Neural cell (in vitro differentiated cells): ENCODE measurements around the gene TMEM192. TPM values are rescaled to one million over a fixed set of nuclear protein-coding genes. Genes with fewer than 3 reads are reported as not detected.
A peak's percentile ranks its signal among the peaks of the same experiment; 100 is the strongest.

ENCODE experiments used
- H2AFZ ChIP-seq: fragments of 200-600, 300-800 bp; sonication (generic), shearing (Covaris generic); 2 replicates; pipeline ENCODE4 v1.6.0; 2014; ENCODE audit warnings: low read depth, mild to moderate bottlenecking, antibody characterized with exemption, low read length, moderate library complexity
- H3F3A ChIP-seq: fragments of 200-600 bp; shearing (Covaris generic); 2 replicates; pipeline ENCODE4 v1.6.1; 2016; ENCODE audit warnings: mild to moderate bottlenecking, moderate library complexity, mixed read lengths, antibody characterized with exemption, low read length; ENCODE audit not compliant: insufficient read depth, poor library complexity, severe bottlenecking
- H3K27ac ChIP-seq: fragments of 200-600, 300-800 bp; sonication (generic), shearing (Covaris generic); 2 replicates; pipeline ENCODE4 v1.5.1; 2014; ENCODE audit warnings: mild to moderate bottlenecking, low read length, moderate library complexity
- H3K27me3 ChIP-seq: fragments of 300-800, 200-600 bp; sonication (generic), shearing (Covaris generic); 2 replicates; pipeline ENCODE4 v1.6.0; 2014; ENCODE audit warnings: mild to moderate bottlenecking, low read depth, low read length, moderate library complexity; ENCODE audit not compliant: insufficient read depth
- H3K36me3 ChIP-seq: fragments of 300-800, 200-600 bp; sonication (generic), shearing (Covaris generic); 2 replicates; pipeline ENCODE4 v1.5.1; 2014; ENCODE audit warnings: mild to moderate bottlenecking, antibody characterized with exemption, low read length, moderate library complexity; ENCODE audit not compliant: insufficient read depth
- H3K4me2 ChIP-seq: fragments of 300-800, 200-600 bp; sonication (generic), shearing (Covaris generic); 2 replicates; pipeline ENCODE4 v1.6.0; 2014; ENCODE audit warnings: mild to moderate bottlenecking, low read length
- H3K4me3 ChIP-seq: fragments of 300-800, 200-600 bp; sonication (generic), shearing (Covaris generic); 2 replicates; pipeline ENCODE4 v1.5.1; 2014; ENCODE audit warnings: mild to moderate bottlenecking, low read length, moderate library complexity
- H3K79me2 ChIP-seq: fragments of 200-600 bp; shearing (Covaris generic); replicated peaks from 2 replicates; pipeline ENCODE4 v1.6.0; 2014; ENCODE audit warnings: mild to moderate bottlenecking, low read length, moderate library complexity; ENCODE audit not compliant: insufficient read depth
- H3K9ac ChIP-seq: fragments of 300-800, 200-600 bp; sonication (generic), shearing (Covaris generic); 2 replicates; pipeline ENCODE4 v1.6.1; 2016; ENCODE audit warnings: mild to moderate bottlenecking, low read length, mixed read lengths
- H3K9me2 ChIP-seq: fragments of 200-600 bp; shearing (Covaris generic); 2 replicates; pipeline ENCODE4 v1.6.1; 2016; ENCODE audit warnings: mild to moderate bottlenecking, low read length, mixed read lengths; ENCODE audit not compliant: insufficient read depth
- H3K9me3 ChIP-seq: fragments of 200-600, 300-800 bp; sonication (generic), shearing (Covaris generic); 2 replicates; pipeline ENCODE4 v1.6.1; 2016; ENCODE audit warnings: mild to moderate bottlenecking, mixed run types, low read length, moderate library complexity, mixed read lengths
- H4K20me1 ChIP-seq: fragments of 200-600 bp; shearing (Covaris generic); 2 replicates; pipeline ENCODE4 v1.6.1; 2016; ENCODE audit warnings: mild to moderate bottlenecking, mixed run types; ENCODE audit not compliant: insufficient read depth
- EP300 ChIP-seq: fragments of 450-650 bp; conservative IDR thresholded peaks from 2 replicates; pipeline ENCODE4 v1.6.1; 2014; ENCODE audit warnings: antibody characterized with exemption, mild to moderate bottlenecking, moderate library complexity; ENCODE audit not compliant: poor library complexity, severe bottlenecking
- EZH2 ChIP-seq: fragments of 200-600, 300-800 bp; shearing (Covaris generic), sonication (generic); IDR thresholded peaks from 2 replicates; pipeline ENCODE4 v1.6.1; 2014; ENCODE audit warnings: antibody characterized with exemption, low read length, borderline replicate concordance, mild to moderate bottlenecking; ENCODE audit not compliant: insufficient read depth, poor library complexity, severe bottlenecking
- MXI1 ChIP-seq: fragments of 450-650 bp; conservative IDR thresholded peaks from 2 replicates; pipeline ENCODE4 v1.6.1; 2014; ENCODE audit warnings: antibody characterized with exemption, mild to moderate bottlenecking; ENCODE audit not compliant: poor library complexity, severe bottlenecking
- POLR2AphosphoS5 ChIP-seq: IDR thresholded peaks from 2 replicates; pipeline ENCODE4 v1.6.1; 2012
- RAD21 ChIP-seq: fragments of 450-650 bp; conservative IDR thresholded peaks from 2 replicates; pipeline ENCODE4 v1.6.1; 2014; ENCODE audit warnings: antibody characterized with exemption, mild to moderate bottlenecking, moderate library complexity
- SMC3 ChIP-seq: fragments of 450-650 bp; conservative IDR thresholded peaks from 2 replicates; pipeline ENCODE4 v1.6.1; 2014; ENCODE audit warnings: antibody characterized with exemption, mild to moderate bottlenecking, moderate library complexity; ENCODE audit not compliant: poor library complexity
- TAF1 ChIP-seq: IDR thresholded peaks from 2 replicates; pipeline ENCODE4 v1.6.1; 2012; ENCODE audit warnings: low read depth
- polyA minus RNA-seq: library from RNA; depleted of rRNA, polyadenylated mRNA; stranded (reverse); fragments of >200 nt; gene quantifications from 2 replicates; pipeline ENCODE4 v1.2.3, GENCODE V29; 2014
- polyA plus RNA-seq: library from polyadenylated mRNA; depleted of rRNA; stranded (reverse); fragments of >200 nt; gene quantifications from 2 replicates; pipeline ENCODE4 v1.2.3, GENCODE V29; 2014
- TF ChIP-seq, protein P1 (sequence below): fragments of 450-650 bp; IDR thresholded peaks from 2 replicates; pipeline ENCODE4 v1.5.1; 2014; ENCODE audit warnings: antibody characterized with exemption, mild to moderate bottlenecking, moderate library complexity; ENCODE audit not compliant: poor library complexity, severe bottlenecking
- TF ChIP-seq, protein P2 (sequence below): IDR thresholded peaks from 2 replicates; pipeline ENCODE4 v1.6.1; 2012; ENCODE audit warnings: borderline replicate concordance

The TMEM192 gene
- polyA plus RNA-seq (8.0 and 10.5 TPM in 2 replicates), polyA minus RNA-seq (11.0 and 12.8 TPM in 2 replicates)

DNA sequence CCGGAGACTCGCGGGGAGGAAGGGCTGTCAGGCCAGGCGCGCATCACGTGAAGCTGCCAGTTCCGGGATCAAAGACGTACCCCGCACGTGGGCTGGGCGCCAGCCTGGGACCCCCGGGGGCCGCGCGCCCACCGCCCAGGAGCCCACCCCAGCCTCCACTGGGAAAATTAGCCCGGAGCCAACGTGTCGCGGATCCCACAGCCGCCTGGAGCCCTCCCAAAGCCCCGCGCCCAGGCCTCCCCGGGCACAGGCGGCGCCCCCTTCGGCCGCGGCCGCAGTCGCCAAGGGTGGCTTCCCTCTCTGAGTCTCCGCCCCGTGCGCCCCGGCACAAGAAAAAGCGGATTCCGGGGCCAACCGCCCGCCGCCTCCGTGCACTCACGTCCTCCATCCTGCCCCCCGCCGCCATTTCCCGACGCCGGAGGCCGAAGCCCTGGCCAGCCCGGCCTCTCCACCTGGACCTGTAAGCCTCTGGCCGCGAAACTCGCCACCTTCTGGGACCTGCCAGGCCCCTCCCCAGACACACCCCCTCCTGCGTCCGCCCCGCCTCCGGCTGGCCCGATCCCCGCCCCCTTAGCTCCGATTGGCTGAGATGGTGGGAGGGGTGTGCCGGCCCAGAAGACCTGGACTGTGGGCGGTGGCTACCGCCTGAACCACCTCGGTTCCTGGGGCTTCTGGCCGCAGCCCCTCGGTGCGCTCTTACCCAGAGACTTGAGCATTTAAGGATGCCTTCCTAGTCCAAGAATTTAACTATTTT is at the start of gene TMEM192:
Gene TMEM192 (minus strand): TSS at position 493 of the 754 bp plus-strand sequence. CDS start 87 bp downstream, at position 406.
- Histone ChIP-seq H3K4me2 (peak within 1 kb of the TSS; percentile 92), H3K9me2 (no peaks in the 10 kb centered on the region), H3K79me2 (peaks cover 2% of the 10 kb centered on the region), H3K9ac (peak within 1 kb of the TSS; percentile 78), H3K36me3 (no peaks in the 10 kb centered on the region), H3K27ac (peak within 1 kb of the TSS; percentile 85), H3K9me3 (no peaks in the 10 kb centered on the region), H4K20me1 (no peaks in the 10 kb centered on the region), H2AFZ (peak within 1 kb of the TSS; percentile 52), H3F3A (no peaks in the 10 kb centered on the region), H3K27me3 (no peaks in the 10 kb centered on the region), H3K4me3 (peak within 1 kb of the TSS; percentile 91)
- TF ChIP-seq EP300 (peak; percentile 20), MXI1 (peak; percentile 96), RAD21 (no peak), POLR2AphosphoS5 (peak; percentile 75), TAF1 (peak; percentile 70), SMC3 (no peak), EZH2 (no peak)
- TF ChIP-seq, protein P1, sequence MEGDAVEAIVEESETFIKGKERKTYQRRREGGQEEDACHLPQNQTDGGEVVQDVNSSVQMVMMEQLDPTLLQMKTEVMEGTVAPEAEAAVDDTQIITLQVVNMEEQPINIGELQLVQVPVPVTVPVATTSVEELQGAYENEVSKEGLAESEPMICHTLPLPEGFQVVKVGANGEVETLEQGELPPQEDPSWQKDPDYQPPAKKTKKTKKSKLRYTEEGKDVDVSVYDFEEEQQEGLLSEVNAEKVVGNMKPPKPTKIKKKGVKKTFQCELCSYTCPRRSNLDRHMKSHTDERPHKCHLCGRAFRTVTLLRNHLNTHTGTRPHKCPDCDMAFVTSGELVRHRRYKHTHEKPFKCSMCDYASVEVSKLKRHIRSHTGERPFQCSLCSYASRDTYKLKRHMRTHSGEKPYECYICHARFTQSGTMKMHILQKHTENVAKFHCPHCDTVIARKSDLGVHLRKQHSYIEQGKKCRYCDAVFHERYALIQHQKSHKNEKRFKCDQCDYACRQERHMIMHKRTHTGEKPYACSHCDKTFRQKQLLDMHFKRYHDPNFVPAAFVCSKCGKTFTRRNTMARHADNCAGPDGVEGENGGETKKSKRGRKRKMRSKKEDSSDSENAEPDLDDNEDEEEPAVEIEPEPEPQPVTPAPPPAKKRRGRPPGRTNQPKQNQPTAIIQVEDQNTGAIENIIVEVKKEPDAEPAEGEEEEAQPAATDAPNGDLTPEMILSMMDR = peak; percentile 38
- TF ChIP-seq, protein P2, sequence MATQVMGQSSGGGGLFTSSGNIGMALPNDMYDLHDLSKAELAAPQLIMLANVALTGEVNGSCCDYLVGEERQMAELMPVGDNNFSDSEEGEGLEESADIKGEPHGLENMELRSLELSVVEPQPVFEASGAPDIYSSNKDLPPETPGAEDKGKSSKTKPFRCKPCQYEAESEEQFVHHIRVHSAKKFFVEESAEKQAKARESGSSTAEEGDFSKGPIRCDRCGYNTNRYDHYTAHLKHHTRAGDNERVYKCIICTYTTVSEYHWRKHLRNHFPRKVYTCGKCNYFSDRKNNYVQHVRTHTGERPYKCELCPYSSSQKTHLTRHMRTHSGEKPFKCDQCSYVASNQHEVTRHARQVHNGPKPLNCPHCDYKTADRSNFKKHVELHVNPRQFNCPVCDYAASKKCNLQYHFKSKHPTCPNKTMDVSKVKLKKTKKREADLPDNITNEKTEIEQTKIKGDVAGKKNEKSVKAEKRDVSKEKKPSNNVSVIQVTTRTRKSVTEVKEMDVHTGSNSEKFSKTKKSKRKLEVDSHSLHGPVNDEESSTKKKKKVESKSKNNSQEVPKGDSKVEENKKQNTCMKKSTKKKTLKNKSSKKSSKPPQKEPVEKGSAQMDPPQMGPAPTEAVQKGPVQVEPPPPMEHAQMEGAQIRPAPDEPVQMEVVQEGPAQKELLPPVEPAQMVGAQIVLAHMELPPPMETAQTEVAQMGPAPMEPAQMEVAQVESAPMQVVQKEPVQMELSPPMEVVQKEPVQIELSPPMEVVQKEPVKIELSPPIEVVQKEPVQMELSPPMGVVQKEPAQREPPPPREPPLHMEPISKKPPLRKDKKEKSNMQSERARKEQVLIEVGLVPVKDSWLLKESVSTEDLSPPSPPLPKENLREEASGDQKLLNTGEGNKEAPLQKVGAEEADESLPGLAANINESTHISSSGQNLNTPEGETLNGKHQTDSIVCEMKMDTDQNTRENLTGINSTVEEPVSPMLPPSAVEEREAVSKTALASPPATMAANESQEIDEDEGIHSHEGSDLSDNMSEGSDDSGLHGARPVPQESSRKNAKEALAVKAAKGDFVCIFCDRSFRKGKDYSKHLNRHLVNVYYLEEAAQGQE = no peak

DNA sequence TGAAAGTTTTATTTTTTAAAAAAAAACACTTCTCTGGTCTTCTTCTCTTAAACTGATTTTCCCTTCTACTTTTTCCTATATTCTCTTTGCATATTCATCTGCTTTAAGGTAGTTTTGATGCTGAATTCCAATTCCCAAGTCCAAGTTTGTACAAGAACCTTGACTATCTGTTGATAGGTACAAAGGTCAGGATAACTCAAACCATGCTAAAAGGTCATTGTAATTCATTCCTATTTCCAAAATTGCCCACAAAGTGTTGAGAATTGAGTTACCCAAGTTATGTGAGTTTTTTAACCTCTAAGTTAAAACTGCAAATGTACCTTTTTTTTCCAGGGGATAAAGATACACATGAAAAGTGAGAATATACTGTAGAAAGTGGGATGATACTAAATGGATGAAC is 46.1 kb upstream of the TMEM192 start:
- no peaks in the 10 kb centered on the region for H3F3A ChIP-seq
- no peak overlapping the region for H3K4me2 ChIP-seq
- no peaks in the 10 kb centered on the region for H3K9me3 ChIP-seq
- H3K79me2 ChIP-seq = no peaks in the 10 kb centered on the region
- TF ChIP-seq, protein P1 = no peak
- no peak for TF ChIP-seq POLR2AphosphoS5
- TF ChIP-seq RAD21 = no peak
- no peak for TF ChIP-seq EZH2
- TF ChIP-seq TAF1 = no peak
- TF ChIP-seq SMC3 = no peak
- TF ChIP-seq, protein P2 = no peak
- TF ChIP-seq MXI1 = no peak
- no peak for TF ChIP-seq EP300
- H3K9me2 ChIP-seq = no peaks in the 10 kb centered on the region
- H2AFZ ChIP-seq = no peak overlapping the region
- H3K36me3 ChIP-seq = no peaks in the 10 kb centered on the region
- no peaks in the 10 kb centered on the region for H3K27me3 ChIP-seq
- H3K9ac ChIP-seq = no peak overlapping the region
- no peak overlapping the region for H3K27ac ChIP-seq
- no peaks in the 10 kb centered on the region for H4K20me1 ChIP-seq
- no peak overlapping the region for H3K4me3 ChIP-seq
